Type B pancreatic cell (in vitro differentiated cells): ENCODE measurements around the gene WDR31. TPM values are rescaled to one million over a fixed set of nuclear protein-coding genes. Genes with fewer than 3 reads are reported as not detected.

Source experiments
- DNase-seq: peaks from one replicate; pipeline ENCODE4 v3.0.0; 2021; ENCODE audit warnings: mixed read lengths; ENCODE audit not compliant: unreplicated experiment; ENCODE audit errors: extremely low spot score
- H3K27ac Mint-ChIP-seq: 2 replicates; pipeline ENCODE4 v1.8.0; 2021; ENCODE audit warnings: mild to moderate bottlenecking, mixed read lengths
- H3K27me3 Mint-ChIP-seq: 2 replicates; pipeline ENCODE4 v1.8.0; 2021; ENCODE audit warnings: mixed read lengths
- H3K36me3 Mint-ChIP-seq: 2 replicates; pipeline ENCODE4 v1.8.0; 2021; ENCODE audit warnings: mixed read lengths
- H3K4me1 Mint-ChIP-seq: one replicate; pipeline ENCODE4 v1.8.0; 2021; ENCODE audit warnings: mixed read lengths; ENCODE audit not compliant: unreplicated experiment
- H3K4me3 Mint-ChIP-seq: 2 replicates; pipeline ENCODE4 v1.8.0; 2021; ENCODE audit warnings: mild to moderate bottlenecking, mixed read lengths
- H3K9me3 Mint-ChIP-seq: 2 replicates; pipeline ENCODE4 v1.8.0; 2021; ENCODE audit warnings: mixed read lengths
- long read RNA-seq: library from polyadenylated mRNA; unstranded; transcript quantifications from one replicate; pipeline ENCODE4 v2.0.0, GENCODE V29; 2020
- total RNA-seq: library from RNA; stranded (reverse); gene quantifications from 2 replicates; pipeline ENCODE4 v1.2.1, GENCODE V29; 2021; ENCODE audit warnings: low replicate concordance
- TF ChIP-seq, protein P1 (sequence below): fragments of 200-600 bp; sonication (generic); conservative IDR thresholded peaks from 2 replicates; pipeline ENCODE4 v1.5.0; 2021; ENCODE audit warnings: antibody characterized with exemption, mild to moderate bottlenecking

WDR31 gene
- total RNA-seq, result 5.0 and 6.7 TPM in 2 replicates
- long read RNA-seq, full-length matches to known transcripts, result 12 of 16 reads
- long read RNA-seq, partial matches to known transcripts, result 0 of 16 reads
- long read RNA-seq, other reads (novel, unspliced or antisense), result 4 of 16 reads

DNA sequence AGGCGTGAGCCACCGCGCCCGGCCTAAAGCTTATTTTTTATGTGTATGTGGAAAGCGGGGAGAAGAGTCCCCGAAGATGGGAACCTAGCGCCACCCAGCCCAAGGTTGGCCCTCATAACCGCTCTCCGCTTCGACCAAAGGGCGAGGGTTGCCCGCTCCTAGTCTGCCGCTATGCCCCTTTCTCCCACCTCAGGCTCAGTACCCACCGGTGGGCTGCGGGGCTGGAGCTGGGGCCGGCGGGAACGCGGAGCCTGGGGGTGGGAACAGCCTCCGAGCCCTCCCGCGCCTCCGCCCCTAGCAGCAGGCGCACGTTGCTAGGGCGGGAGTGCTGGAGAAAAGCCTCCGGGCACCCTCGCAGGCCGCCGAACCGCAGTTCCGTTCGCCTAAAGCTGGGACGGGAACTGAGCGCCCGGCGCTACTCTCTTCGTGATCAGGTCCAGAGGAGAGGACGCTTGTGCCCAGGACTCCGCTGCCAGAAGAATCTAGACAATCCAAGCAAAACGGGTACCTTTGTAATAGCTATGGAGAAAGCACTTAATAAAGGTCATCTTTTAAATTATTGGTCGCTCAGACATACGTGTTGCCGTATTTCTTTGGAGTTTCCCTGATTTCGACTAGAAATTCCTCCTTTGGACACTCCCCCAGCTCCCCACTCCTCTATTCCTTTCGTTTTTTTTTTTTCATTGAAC is at the start of gene WDR31:
TSS of gene WDR31 (minus strand) at position 265 of the 689 bp plus-strand sequence. CDS start 8,253 bp downstream, outside the sequence.
- H3K4me3 Mint-ChIP-seq, result peak within 1 kb of the TSS; percentile 94
- H3K9me3 Mint-ChIP-seq, result no peaks in the 10 kb centered on the region
- no peaks in the 10 kb centered on the region for H3K27me3 Mint-ChIP-seq
- TF ChIP-seq, protein P1, sequence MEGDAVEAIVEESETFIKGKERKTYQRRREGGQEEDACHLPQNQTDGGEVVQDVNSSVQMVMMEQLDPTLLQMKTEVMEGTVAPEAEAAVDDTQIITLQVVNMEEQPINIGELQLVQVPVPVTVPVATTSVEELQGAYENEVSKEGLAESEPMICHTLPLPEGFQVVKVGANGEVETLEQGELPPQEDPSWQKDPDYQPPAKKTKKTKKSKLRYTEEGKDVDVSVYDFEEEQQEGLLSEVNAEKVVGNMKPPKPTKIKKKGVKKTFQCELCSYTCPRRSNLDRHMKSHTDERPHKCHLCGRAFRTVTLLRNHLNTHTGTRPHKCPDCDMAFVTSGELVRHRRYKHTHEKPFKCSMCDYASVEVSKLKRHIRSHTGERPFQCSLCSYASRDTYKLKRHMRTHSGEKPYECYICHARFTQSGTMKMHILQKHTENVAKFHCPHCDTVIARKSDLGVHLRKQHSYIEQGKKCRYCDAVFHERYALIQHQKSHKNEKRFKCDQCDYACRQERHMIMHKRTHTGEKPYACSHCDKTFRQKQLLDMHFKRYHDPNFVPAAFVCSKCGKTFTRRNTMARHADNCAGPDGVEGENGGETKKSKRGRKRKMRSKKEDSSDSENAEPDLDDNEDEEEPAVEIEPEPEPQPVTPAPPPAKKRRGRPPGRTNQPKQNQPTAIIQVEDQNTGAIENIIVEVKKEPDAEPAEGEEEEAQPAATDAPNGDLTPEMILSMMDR, result no peak
- no peaks in the 10 kb centered on the region for H3K36me3 Mint-ChIP-seq
- H3K27ac Mint-ChIP-seq, result peak within 1 kb of the TSS; percentile 90
- H3K4me1 Mint-ChIP-seq, result peaks cover 30% of the 10 kb centered on the region
- DNase-seq, result peak; percentile 89

DNA sequence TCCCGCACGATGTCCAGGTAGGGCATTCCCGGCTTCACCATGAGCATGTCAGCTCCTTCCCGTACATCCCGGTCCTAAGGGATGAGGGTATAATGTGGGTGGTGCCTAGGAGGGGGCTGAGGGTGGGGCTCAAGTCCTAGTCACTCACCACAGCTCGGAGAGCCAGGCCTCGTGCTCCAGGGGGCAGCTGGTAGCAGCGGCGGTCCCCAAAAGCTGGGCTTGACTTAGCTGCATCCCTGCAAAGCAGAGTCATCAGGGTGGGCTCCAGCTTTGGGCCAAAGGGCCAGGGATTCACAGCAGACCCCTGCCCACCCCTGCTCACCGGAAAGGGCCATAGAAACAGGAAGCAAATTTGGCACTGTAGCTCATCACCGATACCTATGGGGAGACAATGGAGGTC is 49.4 kb upstream of the WDR31 start:
- Mint-ChIP-seq H3K9me3 (no peaks in the 10 kb centered on the region), H3K4me1 (peaks cover 18% of the 10 kb centered on the region), H3K27me3 (no peaks in the 10 kb centered on the region), H3K36me3 (peaks cover 27% of the 10 kb centered on the region), H3K27ac (no peak overlapping the region), H3K4me3 (no peak overlapping the region)
- no peak for DNase-seq
- TF ChIP-seq, protein P1, result no peak

DNA sequence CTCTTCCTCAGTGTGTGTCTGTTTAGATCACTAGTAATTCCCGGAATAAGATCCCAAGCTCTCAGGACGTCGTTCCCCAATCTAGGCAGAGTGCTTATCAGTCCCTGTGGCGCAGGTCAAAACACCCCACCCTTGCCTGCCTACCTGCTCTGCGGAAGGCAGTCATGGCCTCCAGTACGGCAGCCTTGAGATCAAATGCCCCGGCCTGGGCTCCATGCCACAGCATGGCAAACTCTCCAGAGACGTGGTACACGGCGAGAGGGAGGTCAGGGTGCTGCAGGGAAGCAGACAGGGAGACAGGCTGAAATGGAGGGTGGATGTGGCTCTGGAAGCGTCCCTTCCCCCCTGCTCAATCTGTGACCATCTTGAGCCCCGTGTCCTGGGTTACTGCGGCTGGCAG is 48.8 kb upstream of the WDR31 start:
- H3K4me1 Mint-ChIP-seq, result peaks cover 18% of the 10 kb centered on the region
- H3K4me3 Mint-ChIP-seq, result no peak overlapping the region
- H3K27me3 Mint-ChIP-seq, result no peaks in the 10 kb centered on the region
- H3K9me3 Mint-ChIP-seq, result no peaks in the 10 kb centered on the region
- H3K36me3 Mint-ChIP-seq, result peaks cover 27% of the 10 kb centered on the region
- DNase-seq, result no peak
- TF ChIP-seq, protein P1, result no peak
- H3K27ac Mint-ChIP-seq, result peak overlapping the region; percentile 75

DNA sequence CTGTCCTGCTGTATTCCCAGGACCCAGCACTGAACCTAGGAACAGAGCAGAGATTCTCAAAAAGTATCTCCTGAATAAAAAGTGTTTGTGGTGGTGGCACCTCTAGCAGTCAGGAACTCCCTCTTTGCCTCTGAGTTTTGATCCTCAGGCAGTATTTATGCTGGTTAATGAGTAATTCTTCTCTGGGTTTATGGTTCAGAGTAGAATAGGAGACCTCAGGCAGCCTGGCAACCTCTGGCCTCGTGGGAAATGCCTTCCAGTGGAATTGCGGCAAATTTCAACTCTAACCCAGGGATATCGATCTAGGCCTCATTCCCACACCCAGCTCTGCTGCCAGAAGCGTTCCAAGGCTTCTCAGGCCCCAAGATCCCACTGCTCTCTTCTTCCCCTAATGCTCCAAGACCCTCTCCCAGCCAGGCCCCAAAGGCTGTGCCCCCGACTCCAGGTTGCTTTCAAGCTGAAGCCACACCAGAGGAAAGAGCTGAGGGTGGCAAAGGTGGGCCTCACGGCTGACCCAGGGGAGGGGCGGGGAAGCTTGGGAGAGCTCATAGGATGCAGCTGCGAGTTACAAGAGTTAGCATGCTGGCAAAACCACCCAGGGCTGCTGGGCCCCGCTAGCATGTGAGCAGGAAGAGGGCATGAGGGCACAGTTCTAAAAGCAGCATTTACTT is 47.6 kb upstream of the WDR31 start:
- Mint-ChIP-seq H3K36me3 (peaks cover 22% of the 10 kb centered on the region), H3K9me3 (no peaks in the 10 kb centered on the region), H3K4me3 (peak overlapping the region; percentile 13), H3K27me3 (no peaks in the 10 kb centered on the region), H3K27ac (peak overlapping the region; percentile 75), H3K4me1 (peaks cover 18% of the 10 kb centered on the region)
- TF ChIP-seq, protein P1, result no peak
- no peak for DNase-seq

DNA sequence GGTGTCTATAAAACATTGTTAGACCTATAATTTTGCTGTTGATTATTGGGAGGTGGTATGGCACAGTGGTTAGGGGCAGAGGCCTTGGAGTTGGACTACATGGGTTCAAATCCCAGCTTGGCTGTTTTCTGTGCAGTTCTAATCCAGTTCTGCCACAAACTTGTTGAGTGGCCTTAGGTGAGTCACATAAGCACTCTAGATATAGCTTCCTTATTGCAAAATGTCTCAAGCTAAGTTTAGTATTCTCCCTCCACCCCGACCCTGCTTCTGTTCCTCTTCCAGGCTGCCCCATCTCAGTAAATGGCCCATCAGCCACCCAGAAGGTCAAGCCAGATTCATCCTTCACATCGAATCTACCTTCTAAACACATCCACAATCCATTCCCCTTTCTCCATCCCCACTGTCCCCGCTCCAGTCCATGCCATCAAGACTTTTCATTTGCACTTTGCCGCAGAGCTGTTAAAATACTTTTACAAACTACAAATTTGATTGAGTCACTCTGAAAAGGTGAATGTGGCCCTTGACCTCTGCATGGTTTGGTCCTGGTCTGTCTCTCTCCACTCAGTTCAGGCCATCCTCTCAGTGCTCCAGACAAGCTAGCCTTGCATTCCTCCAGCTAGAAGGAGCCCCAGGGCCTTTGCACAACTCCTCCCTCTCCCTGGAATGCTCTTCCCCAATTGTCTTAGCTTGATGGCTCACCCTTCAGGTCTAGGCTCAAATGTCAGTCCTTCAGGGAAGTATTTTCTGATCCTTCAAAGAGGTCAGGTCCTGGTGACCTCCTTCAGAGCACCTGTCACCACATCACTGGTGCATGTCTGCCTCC is 46.7 kb upstream of the WDR31 start:
- no peak overlapping the region for H3K4me3 Mint-ChIP-seq
- no peak for DNase-seq
- H3K27me3 Mint-ChIP-seq, result no peaks in the 10 kb centered on the region
- no peaks in the 10 kb centered on the region for H3K9me3 Mint-ChIP-seq
- TF ChIP-seq, protein P1, result no peak
- peaks cover 24% of the 10 kb centered on the region for H3K4me1 Mint-ChIP-seq
- peak overlapping the region; percentile 75 for H3K27ac Mint-ChIP-seq
- peaks cover 18% of the 10 kb centered on the region for H3K36me3 Mint-ChIP-seq
